Germinal center (tissue), 1 donor: ENCODE data around the gene GMDS.
A peak's percentile ranks its signal among the peaks of the same experiment; 100 is the strongest.

Experiments
- DNase-seq: peaks from one replicate; pipeline ENCODE4 v3.0.0; 2012; ENCODE audit warnings: mixed read lengths, low spot score

GMDS gene

DNA sequence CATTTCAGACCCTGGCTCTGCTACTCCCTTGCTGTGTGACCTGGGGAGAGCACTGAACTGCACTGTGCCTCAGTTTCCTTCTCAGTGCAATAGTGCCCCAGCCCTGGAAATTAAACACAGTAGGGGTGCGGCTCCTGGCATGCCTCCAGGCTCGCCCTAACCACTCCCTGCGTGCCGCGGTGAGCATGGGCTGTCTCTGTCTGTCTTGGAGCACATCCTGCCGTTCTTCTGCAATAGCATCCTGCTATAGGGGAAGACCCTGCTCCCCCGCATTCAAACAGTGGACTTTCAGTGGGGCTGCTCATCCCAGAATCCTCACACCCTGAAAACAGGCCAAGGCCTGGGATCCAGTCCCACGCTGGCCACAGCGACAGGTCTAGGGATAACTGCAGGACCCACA, 506.2 kb downstream of the GMDS start:
- peak; percentile 30 for DNase-seq

DNA sequence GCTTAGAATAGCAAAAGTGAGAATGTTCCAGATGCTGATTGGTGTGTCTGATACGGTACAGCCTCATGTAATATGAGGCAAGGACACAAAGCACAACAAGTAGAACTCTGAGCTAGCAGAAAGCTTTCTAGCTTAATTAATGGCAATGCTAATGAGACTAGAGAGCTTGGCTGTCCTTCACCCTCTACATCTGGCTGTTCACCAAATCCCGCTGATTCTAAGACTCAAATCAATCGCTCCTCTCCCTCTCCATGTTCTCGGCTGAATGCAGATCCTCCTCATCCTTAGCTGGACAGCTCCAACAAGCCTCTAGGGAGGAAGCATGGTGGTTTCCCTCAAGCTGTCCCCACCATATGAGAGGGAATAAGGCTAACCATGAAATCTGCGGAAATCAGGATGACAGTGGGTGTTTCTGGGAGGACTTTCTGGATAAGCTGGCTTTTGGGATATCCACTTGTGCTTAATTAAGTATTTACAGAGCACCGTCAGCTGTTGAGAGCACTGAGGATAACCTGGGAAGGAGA, 506.8 kb downstream of the GMDS start:
- DNase-seq: peak; percentile 65

DNA sequence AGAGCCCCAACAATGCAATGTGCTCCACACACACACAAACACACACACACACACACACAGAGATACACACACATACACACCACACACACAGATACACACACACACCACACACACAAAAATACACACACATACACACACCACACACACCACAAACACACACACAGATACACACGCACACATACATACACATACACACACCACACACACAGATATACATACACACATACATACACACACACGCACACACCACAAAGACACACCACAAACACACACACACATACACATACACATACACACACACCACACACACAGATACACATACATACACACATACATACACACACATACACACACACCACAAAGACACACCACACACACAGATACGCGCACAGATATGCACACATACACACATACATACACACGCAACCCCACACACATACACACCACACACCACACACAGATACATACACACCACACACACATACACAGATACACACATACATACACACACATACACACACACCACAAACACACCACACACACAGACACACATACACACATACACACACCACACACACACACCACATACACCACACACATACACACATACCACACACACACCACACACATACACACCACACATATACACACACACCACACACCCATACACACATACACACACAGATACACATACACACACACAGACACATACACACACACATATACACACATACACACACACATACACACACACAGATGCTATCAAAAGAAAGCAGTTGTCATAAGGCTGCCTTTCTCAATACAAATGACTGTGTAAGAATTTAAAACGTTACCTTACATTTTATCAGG, 507.7 kb downstream of the GMDS start:
- DNase-seq: no peak

DNA sequence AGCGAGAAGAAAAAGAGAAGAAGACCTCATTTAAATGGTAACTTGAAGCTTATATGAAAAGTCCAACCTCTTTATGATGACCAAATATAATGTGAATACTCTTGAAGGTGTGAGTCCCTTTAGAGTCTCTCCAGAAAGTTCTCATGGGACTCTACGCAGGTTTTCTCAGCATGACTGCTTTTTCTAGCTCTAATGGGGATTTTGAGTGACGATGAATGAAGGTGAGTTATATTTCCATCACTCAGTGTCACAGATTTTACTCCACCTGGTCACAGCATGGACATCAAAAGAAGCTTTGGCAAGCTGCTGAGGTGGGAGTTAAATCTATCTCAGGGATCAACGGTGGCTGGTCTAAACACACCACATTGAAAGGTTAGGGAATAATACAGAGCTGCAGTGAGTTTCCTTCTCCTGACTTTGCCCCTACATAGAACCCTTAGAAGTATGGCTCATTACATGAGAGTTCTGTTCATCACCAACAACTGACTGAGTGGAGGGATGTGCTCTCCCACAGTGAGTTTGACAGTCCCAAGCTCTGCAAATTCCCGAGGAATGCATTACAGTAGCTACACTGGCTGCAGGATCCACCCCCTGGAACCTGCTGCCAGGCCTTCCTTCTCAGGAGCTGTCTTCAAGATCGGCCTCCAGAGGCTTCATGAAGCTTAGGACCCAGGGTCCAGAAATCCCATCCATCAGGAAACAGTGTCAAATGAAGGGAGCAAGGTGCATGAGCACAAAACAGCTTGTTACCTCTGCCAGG, 508.9 kb downstream of the GMDS start:
- peak; percentile 16 for DNase-seq

DNA sequence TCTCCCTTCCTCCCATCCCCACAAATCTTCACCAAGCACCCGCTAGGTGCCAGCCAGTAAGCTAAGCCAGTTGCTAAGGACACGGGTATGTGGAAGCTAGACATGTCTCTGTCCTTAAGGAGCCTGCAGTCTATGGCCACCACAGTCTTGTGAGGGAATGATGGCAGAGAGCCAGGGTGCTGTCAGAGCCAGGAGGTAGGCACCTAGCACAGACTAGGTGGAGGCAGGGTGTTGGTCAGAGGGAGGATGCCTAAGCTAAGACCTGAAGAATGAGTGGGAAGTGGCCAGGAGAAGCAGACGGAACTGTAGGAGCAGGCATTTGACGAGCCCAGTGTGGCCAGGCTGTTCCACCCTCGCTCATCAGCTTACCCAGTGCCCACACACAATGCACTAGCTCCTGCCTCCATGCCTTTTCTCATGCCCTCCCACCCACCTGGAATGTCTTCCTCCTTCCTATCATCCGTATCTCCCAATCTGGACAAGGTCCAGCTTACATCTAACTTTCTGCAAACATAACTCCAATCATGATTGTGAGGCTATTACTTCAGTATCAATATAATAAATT, 510.1 kb downstream of the GMDS start:
- no peak for DNase-seq

DNA sequence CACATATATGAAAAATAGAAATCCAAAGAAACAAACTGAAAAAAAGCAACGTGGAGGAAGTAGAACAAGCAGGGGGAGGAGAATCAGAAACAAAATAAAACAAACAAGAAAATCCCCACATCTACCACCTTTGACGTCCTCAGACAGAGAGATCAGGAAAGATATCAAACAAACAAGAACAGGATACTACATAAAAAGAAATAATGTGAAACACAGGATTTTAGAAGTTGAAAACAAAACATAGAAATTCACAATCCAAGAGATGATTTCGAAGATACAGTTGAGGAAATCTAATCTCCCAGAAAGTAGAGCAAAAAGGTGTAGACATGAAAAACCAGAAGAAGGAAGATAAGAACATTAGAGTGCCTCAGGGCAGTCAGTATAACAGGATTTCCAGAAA, 514.5 kb downstream of the GMDS start:
- DNase-seq: no peak

DNA sequence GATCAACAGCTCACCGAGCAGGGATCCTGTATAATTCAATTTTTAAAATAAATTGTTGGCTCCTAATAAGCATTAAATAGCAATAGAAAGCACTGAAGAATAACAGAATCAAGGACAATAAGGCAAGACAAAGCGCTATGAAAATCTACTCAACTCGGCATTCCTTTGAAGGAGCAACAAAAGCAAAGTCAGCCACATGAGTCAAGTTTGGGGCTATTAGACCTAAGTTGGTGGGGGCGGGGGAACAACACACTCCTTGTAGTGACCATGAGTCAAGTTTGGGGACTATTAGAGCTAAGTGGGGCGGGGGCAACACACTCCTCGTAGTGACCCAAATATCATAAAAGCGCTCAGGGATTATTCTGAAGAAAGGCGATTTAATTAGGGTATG, 515.7 kb downstream of the GMDS start:
- no peak for DNase-seq

DNA sequence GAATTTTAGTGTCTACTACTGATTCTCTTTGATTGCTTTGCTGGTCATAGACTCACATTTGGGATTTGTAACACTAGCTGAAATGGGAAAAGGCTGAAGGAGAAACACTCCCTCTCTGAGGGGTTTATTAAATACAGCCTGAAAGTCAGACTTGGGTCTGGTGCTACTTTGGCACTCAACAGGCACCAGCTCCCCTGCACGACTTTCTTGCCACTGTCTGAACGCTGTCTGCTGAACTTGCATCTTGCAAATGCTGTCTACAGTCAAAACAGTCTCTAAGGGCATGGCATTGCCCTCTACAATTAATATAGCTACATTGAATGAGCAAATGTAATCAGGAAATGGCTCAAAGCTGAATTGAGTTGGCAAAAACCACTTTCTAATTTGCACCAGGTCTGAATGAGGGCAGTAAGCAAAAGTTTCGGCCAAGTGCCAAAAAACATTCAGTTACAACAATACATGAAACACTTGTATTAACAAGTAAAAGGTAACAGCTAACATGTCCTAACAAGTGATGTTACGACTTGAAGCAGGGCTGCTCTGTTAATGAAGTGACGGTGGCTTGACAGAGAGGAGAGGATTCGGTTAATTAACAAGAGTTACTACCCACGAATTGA, 516.2 kb downstream of the GMDS start:
- DNase-seq: no peak

DNA sequence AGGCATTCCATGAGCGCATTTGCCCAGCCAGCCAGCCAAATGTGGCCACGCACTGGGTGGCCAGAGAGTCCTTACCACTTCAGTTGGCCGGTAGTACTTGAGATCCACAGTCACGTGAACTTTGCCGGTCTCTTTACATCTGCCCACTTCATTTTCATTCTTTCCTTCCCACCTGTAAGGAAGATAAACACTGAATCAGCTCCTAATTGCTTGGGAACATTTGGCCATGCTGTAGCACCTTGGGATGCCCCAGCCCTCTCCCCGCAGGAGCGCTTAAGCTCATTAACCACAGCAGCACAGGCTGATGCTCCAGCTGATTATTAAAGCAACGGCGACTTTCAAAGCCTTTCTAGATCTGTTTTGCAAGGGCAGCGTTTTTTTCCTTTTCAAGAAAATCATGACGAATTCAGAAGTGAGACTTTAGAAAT, 519.0 kb downstream of the GMDS start:
- DNase-seq: no peak

DNA sequence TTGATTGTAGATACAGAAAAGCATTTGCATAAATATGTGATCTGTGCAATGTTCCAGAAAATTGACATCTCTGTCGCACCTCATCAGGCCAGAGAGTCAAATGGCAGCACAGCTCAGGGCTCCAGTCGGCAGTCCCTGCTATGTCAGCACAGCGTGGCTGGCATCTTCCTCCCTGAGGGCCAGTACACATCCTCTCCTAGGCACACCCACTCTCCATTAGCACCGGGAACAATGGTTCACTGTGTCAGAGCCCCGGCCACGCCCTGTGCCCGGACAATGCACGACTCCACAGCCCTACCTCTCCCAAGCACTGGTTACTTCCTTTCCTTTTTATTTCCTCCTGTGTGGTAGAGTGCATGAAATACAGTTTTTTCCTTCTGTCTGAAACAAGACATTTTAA, 520.8 kb downstream of the GMDS start:
- DNase-seq: no peak

DNA sequence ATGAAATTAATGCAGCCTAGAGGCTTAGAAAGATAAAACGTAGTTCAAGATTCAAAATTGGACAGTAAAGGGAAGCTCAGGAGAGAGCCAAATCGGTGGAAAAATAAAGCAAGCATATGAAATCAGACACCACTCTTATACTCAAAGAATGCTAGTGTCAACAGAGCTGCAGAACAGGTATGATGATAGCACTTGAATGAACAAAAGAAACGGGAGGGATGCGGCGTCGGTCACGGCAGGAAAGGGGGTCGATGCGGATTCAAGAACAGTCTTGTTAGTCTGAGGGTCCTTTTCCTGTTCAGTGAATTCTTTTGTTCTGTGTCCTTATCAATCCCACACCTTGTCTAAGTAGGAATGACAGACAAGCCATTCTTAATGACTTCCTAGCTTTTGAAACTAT, 521.3 kb downstream of the GMDS start:
- no peak for DNase-seq

DNA sequence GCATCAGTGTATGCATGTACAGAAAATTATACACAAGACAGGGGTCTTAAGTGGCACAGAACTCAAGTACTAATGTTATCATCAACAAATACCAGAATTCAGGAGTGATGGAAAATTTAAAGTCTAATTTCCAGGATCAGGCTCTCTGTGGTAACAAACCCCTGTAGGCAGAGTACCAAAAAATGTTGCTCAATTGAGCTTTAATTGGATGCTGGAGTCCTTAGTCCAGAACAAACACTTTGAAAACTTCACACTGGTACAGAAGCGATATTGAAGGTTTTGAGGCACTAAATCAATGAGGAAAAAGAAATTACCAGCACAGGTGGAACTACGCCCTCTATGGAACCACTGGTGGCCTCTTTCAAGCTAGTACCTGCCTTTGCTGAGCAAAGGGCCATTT, 522.6 kb downstream of the GMDS start:
- no peak for DNase-seq

DNA sequence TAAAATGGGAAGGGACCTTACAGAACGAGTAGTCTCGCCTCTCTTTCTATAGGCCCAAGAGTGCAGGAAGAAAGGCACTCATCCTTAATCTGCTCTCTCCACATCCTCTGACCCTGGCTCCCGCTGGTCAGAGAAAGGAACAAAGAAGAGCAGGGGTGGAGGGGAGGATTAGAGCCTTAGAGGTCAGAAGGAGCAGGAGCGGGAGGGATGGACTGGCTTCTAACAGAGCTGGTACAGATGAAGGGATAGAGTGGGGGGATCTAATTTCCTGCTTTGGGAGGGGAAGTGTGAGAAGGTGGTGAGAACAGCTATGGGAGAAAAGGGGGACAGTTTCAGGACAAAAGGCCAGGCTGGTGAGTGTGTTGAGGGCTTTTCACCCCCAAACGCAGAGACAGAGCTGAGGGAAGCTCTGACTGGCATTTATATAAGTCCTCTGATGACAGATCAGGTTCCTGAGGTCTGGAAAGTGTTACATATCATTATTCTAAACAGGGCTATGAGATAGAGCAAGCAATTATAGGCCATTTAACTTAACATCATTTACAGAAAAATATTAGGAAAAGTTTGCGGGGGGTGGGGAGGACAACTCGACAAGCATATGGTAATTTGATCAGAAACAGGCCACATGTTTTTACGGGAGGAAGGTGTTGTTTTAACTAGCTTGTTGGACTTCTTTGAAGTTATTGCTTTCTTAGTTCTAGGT, 524.6 kb downstream of the GMDS start:
- no peak for DNase-seq

DNA sequence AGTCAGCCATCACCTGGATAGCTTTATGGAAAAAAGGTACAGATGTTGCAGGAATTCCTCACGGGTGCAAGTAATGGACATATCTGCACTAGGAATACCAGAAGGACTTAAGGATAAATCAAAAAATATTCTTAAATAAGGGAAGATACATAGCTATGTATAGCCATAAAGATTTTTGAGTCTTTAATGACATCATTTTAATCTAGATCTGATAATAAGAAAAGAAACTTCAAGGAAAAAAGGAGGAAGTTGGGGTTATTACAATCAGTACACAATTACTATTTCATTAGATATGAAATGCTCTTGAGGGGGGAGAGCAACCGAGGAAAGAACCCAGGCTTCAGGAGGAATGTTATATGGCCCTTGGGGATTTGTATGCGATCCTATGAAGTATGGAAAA, 525.5 kb downstream of the GMDS start:
- no peak for DNase-seq

DNA sequence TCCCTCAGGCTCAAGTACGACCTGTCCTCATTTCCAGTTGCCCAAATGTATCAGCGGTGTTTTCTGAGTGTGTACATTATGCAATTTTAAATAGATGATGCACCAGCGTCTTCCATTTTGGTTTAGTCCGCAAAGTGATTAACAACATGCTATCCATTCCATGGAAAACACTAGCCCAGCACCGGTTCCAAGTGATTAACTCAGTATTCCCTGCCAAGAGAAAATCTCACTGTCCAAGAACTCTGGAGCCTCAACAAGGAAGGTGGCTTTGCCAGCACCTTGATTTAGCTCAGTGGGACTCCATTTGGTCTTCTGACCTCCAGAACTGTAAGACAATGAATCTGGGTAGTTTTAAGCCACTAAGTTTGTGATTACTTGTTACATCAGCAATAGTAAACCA, 528.5 kb downstream of the GMDS start:
- no peak for DNase-seq

DNA sequence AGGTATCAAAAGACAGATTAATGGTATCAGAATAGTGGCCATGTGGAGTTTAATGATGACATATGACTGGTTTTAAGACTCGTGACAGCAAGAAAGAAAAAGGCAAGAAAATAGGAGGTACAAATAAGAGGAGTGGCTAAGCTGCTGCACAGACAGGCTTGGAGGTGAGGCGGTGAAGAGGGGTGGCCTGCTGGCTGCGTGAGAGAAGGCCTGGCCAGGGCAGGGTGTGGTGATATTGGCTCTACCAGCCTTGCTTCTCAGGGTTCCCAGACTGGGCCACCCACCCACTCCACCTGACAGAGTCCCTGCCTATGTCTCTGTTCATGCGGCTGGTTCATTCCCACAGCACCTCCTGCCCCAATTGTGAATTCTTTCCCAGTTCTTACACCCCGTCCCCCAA, 529.0 kb downstream of the GMDS start:
- no peak for DNase-seq

DNA sequence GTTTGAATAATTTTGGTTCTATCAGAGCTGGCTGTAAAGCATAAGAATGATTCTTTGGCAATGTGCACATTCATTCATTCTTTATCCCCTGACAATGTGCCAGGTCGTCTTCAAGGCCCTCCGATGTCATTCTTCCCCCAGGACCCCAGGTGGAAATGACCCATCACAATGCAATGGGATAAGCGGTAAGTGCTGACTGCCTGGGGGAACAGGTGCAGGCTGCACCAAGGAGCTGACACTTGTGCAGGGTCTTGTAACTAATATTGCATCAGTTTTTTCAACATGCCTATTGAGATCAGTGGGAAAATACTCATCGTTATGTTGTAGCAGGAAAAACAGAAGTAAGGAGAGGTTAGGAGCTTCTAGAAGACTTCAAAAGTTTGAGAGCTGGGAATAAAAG, 530.1 kb downstream of the GMDS start:
- DNase-seq: no peak

DNA sequence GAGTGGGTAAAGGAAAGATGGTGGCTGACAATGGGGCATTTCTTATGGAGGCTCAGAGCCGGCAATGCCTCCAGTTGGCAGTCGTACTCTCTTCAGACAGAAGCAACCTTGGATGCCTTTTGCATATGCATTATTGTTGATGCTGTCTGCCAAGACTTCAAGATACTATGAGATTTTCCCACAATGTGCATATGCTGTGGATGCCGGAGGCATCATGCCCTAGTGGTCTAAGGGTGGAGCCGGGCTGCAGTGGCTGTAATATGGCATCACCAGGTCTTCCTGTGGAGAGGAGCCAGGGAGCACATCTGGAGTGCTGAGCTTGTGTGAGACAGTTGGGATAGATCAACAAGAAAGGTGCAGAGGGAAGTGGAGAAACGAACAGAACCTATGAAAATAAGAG, 530.8 kb downstream of the GMDS start:
- DNase-seq: no peak

DNA sequence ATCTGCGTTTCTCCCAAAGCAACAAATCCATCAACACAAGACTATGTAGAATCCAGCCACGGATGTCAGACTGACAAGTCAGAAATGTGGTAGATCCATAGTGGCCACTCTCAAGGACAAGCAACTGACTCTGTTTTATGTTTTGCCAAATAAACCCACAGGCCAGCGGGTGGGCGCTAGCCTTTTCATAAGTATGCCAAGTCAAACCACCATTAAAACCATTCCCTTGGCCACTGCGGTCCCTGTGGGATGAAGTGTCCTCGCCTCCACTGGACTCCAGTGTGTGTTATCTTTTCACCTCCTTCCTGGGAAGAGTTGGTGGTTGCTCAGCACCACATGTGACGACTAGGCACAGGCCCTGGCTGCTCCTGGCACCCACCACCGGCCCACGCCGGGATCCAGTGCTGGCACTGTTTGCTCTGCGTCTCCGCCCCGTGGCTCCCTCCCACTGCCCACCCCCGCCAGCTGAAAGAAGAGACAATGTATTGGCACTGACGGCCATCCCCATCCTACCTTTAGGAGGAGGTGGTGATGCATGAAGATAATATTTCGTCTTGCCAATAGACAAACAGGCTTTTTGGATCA, 532.3 kb downstream of the GMDS start:
- no peak for DNase-seq

DNA sequence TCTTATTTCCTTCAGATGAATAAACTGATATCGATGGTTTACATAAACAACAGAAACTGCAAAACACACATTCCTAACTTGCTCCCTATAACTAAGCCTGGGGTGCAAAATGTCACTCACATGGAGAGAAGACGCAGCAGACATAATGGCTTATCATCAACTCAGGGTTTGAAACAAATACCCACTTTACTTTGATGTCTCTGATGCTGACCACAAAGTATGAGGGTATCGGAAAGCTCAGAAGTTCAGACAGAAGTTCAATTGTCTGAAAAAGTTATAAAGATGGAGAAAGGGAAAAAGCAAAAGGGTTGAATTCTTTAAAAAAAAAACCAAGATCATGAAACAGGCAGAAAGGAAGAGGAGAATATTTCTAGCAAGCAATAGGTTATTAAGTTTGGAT, 533.0 kb downstream of the GMDS start:
- no peak for DNase-seq

DNA sequence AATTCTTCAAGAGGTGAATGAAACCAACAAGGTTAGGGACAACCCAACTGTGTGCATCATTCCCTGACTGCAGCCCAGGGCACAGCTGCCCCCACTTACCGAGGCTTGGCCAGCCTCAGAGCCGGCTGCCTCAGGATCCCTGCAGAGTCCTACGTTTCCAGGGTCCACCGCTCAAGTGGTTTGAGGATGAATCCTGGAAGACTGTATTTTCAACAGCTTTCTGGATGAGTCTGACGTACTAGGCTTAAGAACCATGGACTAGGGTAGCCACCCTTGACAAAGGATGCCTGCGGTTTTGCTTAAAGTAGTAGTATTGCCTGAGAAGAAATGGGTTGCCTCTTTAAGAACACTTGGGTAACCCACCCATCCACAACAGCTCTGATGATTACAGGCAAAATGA, 534.3 kb downstream of the GMDS start:
- no peak for DNase-seq

DNA sequence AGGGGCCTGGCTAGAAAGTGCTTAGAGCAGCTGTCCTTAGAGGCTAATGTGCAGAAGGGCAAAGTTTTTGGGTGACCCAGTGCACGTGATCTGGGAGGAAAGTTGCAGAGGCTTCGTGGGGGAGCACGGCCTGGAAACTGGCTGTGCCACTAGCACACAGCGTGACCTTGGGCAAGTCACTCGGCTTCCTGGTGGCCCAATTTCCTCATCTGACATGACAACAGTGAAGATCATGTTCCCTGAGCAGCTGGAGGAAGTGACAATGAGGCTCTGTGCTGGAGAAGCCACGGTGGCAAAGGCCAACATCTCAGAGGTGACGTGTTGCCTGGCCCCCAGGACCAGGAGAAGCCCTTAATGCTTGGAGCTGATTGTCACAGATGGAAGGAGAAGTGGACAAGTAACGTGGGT, 536.2 kb downstream of the GMDS start:
- no peak for DNase-seq
